WI38 (cell line): ENCODE results near the gene PRDM16.

Source experiments
- H3K4me3 ChIP-seq: 2 replicates; pipeline ENCODE4 v1.5.1; 2011; ENCODE audit warnings: low read depth, mild to moderate bottlenecking, control low read depth, low read length
- CTCF ChIP-seq: IDR thresholded peaks from 2 replicates; pipeline ENCODE4 v1.5.1; 2012; ENCODE audit warnings: low read depth, mild to moderate bottlenecking, control low read depth, low read length

PRDM16 gene

GRCh38 chr1:3266870-3267549 is 198.0 kb downstream of the PRDM16 start:
- no peak for TF ChIP-seq CTCF
- H3K4me3 ChIP-seq = no peak overlapping the region

GRCh38 chr1:3267550-3268270 is 198.7 kb downstream of the PRDM16 start:
- no peak overlapping the region for H3K4me3 ChIP-seq
- TF ChIP-seq CTCF = no peak

GRCh38 chr1:3268281-3268680 is 199.3 kb downstream of the PRDM16 start:
- H3K4me3 ChIP-seq = no peak overlapping the region
- TF ChIP-seq CTCF = no peak

- TF ChIP-seq CTCF = no peak
Measured at GRCh38 chr1:3270403-3271245, 201.6 kb downstream of the PRDM16 start.

GRCh38 chr1:3271866-3272265 is 202.9 kb downstream of the PRDM16 start:
- no peak overlapping the region for H3K4me3 ChIP-seq
- TF ChIP-seq CTCF = no peak

More at GRCh38 chr1:3270403-3271245, 201.6 kb downstream of the PRDM16 start:
- H3K4me3 ChIP-seq = no peak overlapping the region

- no peak for TF ChIP-seq CTCF
- H3K4me3 ChIP-seq = no peak overlapping the region
Measured at GRCh38 chr1:3272321-3273045, 203.5 kb downstream of the PRDM16 start.
